PC-3 (cell line): Measurements from ENCODE around the gene ABRACL. TPM values are rescaled to one million over a fixed set of nuclear protein-coding genes. Genes with fewer than 3 reads are reported as not detected.

Experiments used
- ATAC-seq: fragments of 200-7000 bp; cut with Tn5 transposase; 2 replicates; pipeline ENCODE4 v1.9.1; 2020; ENCODE audit warnings: mild to moderate bottlenecking, moderate library complexity
- BruUV-seq: library from RNA; stranded (reverse); fragments of 400-500 nt; replicated peaks from 2 replicates; lab custom pipeline; 2021; lab: Mats Ljungman, UMichigan
- CTCF ChIA-PET: fragments of 300-600 bp; sonication (Branson Sonifier 250); formaldehyde crosslinking; loops from one replicate; lab custom pipeline; 2022; ENCODE audit warnings: antibody characterized with exemption; lab: Charles Lee
- POLR2A ChIA-PET: fragments of 300-600 bp; sonication (Branson Sonifier 250); formaldehyde crosslinking; loops from one replicate; lab custom pipeline; 2022; ENCODE audit warnings: antibody characterized with exemption; ENCODE audit not compliant: unreplicated experiment; lab: Charles Lee
- DNase-seq: peaks from one replicate; pipeline ENCODE4 v3.0.0-alpha.2; 2015
- H2AFZ ChIP-seq: fragments of 300-600 bp; sonication (generic); 2 replicates; pipeline ENCODE4 v1.6.0; 2016; ENCODE audit warnings: antibody characterized with exemption, low read length
- H3F3A ChIP-seq: fragments of 300-600 bp; sonication (generic); one replicate; pipeline ENCODE4 v1.6.0; 2017; ENCODE audit warnings: antibody characterized with exemption, low read length, control low read depth, mild to moderate bottlenecking; ENCODE audit not compliant: unreplicated experiment
- H3K27ac ChIP-seq: fragments of 300-600 bp; sonication (generic); 2 replicates; pipeline ENCODE4 v1.5.1; 2016; ENCODE audit warnings: mild to moderate bottlenecking, low read length
- H3K27me3 ChIP-seq: fragments of 300-600 bp; sonication (generic); 2 replicates; pipeline ENCODE4 v1.6.1; 2016; ENCODE audit warnings: low read length, mixed read lengths
- H3K36me3 ChIP-seq: fragments of 300-600 bp; sonication (generic); 2 replicates; pipeline ENCODE4 v1.6.1; 2016; ENCODE audit warnings: low read depth, mixed run types, low read length, mixed read lengths
- H3K4me1 ChIP-seq: fragments of 300-600 bp; sonication (generic); 2 replicates; pipeline ENCODE4 v1.5.1; 2016; ENCODE audit warnings: low read length; ENCODE audit not compliant: insufficient read depth
- H3K4me2 ChIP-seq: fragments of 300-600 bp; sonication (generic); 2 replicates; pipeline ENCODE4 v1.6.0; 2016; ENCODE audit warnings: low read length
- H3K4me3 ChIP-seq: fragments of 300-600 bp; sonication (generic); 2 replicates; pipeline ENCODE4 v1.5.1; 2016; ENCODE audit warnings: mild to moderate bottlenecking, low read length, mixed read lengths
- H3K79me2 ChIP-seq: fragments of 300-600 bp; sonication (generic); 2 replicates; pipeline ENCODE4 v1.6.1; 2017; ENCODE audit warnings: low read length, mixed read lengths
- H3K9ac ChIP-seq: fragments of 300-600 bp; sonication (generic); 2 replicates; pipeline ENCODE4 v1.6.0; 2016; ENCODE audit warnings: mild to moderate bottlenecking, low read length
- H3K9me2 ChIP-seq: fragments of 300-600 bp; sonication (generic); replicated peaks from 2 replicates; pipeline ENCODE4 v1.6.1; 2016; ENCODE audit warnings: mixed run types, low read length, mixed read lengths
- H3K9me3 ChIP-seq: fragments of 300-600 bp; sonication (generic); 2 replicates; pipeline ENCODE4 v1.6.1; 2016; ENCODE audit warnings: low read length, mixed read lengths
- H4K20me1 ChIP-seq: fragments of 300-600 bp; sonication (generic); 2 replicates; pipeline ENCODE4 v1.6.1; 2016; ENCODE audit warnings: low read length, mixed read lengths
- EZH2 ChIP-seq: fragments of 300-600 bp; sonication (generic); IDR thresholded peaks from one replicate; pipeline ENCODE4 v1.6.1; 2017; ENCODE audit warnings: antibody characterized with exemption, mild to moderate bottlenecking, low read length; ENCODE audit not compliant: unreplicated experiment
- EZH2phosphoT487 ChIP-seq: fragments of 300-600 bp; sonication (generic); IDR thresholded peaks from 2 replicates; pipeline ENCODE4 v1.6.1; 2018; ENCODE audit warnings: mild to moderate bottlenecking, antibody characterized with exemption, low read length, borderline replicate concordance
- intact Hi-C: fragments of 100-400 bp; cut with micrococcal nuclease; formaldehyde crosslinking; loops from 2 replicates; pipeline ENCODE4 v1.9.0; 2023
- total RNA-seq: library from RNA; depleted of rRNA; stranded (reverse); fragments of >200 nt; gene quantifications from 2 replicates; pipeline ENCODE4 v1.2.3, GENCODE V29; 2014
- TF ChIP-seq, protein P1 (sequence below): fragments of 300-600 bp; sonication (generic); conservative IDR thresholded peaks from 2 replicates; pipeline ENCODE4 v1.5.1; 2017; ENCODE audit warnings: antibody characterized with exemption, low read depth, mild to moderate bottlenecking, low read length

The ABRACL gene
- total RNA-seq, 1 experiment from 2014 or later = 35.8 TPM

DNA sequence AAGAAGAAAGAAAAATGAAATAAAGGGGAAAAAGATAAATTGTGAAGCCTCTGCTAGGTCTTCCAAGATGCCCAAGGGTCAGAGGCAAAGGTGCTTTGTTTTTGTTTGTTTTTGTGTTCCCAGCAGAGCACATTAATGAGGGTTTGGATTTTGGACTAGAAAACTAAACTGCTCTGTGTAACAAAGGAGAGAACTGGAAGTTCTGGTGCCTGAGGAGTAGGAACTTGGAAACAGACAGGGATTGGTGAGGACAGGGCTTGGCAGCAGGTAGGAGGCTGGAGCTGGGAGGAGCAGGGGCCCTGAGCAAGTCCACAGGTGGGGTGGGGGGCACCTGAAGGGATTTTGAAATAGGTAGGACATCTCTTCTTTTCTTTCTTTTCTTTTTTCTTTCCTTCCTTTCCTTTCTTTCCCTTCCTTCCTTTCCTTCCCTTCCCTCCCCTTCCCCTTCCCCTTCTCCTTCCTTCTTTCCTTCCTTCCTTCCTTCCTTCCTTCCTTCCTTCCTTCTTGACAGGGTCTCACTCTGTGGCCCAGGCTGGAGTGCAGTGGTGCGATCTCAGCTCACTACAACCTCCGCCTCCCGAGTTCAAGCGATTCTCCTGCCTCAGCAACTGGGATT lies 15.3 kb upstream of the ABRACL start:
- ChIA-PET POLR2A (no interaction called here), CTCF (no interaction called here)
- no peaks in the 10 kb centered on the region for H3K27me3 ChIP-seq
- no peaks in the 10 kb centered on the region for H3K9me3 ChIP-seq
- no peaks in the 10 kb centered on the region for H4K20me1 ChIP-seq
- no peak overlapping the region for H3K4me2 ChIP-seq
- intact Hi-C loops = no loop called here
- H3K27ac ChIP-seq = no peak overlapping the region
- BruUV-seq = no TSS peak
- H3K9ac ChIP-seq = no peak overlapping the region
- H3F3A ChIP-seq = no peaks in the 10 kb centered on the region
- H3K4me3 ChIP-seq = no peak overlapping the region
- no peaks in the 10 kb centered on the region for H3K36me3 ChIP-seq
- ATAC-seq = no peak
- no peaks in the 10 kb centered on the region for H3K79me2 ChIP-seq
- H3K4me1 ChIP-seq = no peaks in the 10 kb centered on the region
- no peaks in the 10 kb centered on the region for H3K9me2 ChIP-seq
- TF ChIP-seq EZH2 = no peak
- no peak overlapping the region for H2AFZ ChIP-seq
- DNase-seq = no peak

DNA sequence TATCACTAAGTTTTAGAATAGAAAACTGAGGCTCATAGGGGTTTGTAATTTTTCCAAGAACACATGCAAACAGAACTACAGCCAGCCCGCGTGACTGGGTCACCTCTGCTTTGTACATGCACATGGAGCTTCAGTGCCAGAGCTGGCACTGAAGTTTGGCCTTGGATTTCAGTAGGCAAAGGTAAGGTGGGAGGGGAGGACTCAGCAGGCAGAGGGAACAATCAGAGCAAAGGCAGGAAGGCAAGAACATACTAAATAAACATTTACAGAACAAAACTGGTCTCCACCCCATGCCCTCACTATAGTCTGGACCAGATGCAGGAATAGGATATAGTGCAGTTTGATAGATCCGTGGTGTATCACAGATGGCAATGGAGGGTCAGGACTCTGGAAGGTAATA lies 13.6 kb upstream of the ABRACL start:
- intact Hi-C loops = no loop called here
- DNase-seq (no peak), ATAC-seq (no peak)
- POLR2A ChIA-PET = no interaction called here
- BruUV-seq = no TSS peak
- H3K36me3 ChIP-seq = no peaks in the 10 kb centered on the region
- H3K27ac ChIP-seq = no peak overlapping the region
- H3K9ac ChIP-seq = no peak overlapping the region
- H3K27me3 ChIP-seq = no peaks in the 10 kb centered on the region
- CTCF ChIA-PET = no interaction called here
- H3K4me2 ChIP-seq = no peak overlapping the region
- H3F3A ChIP-seq = no peaks in the 10 kb centered on the region
- no peaks in the 10 kb centered on the region for H3K9me3 ChIP-seq
- no peaks in the 10 kb centered on the region for H3K4me1 ChIP-seq
- no peaks in the 10 kb centered on the region for H3K79me2 ChIP-seq
- no peak overlapping the region for H2AFZ ChIP-seq
- H3K4me3 ChIP-seq = no peak overlapping the region
- H4K20me1 ChIP-seq = no peaks in the 10 kb centered on the region
- no peaks in the 10 kb centered on the region for H3K9me2 ChIP-seq
- TF ChIP-seq EZH2 = no peak
- TF ChIP-seq, protein P1, sequence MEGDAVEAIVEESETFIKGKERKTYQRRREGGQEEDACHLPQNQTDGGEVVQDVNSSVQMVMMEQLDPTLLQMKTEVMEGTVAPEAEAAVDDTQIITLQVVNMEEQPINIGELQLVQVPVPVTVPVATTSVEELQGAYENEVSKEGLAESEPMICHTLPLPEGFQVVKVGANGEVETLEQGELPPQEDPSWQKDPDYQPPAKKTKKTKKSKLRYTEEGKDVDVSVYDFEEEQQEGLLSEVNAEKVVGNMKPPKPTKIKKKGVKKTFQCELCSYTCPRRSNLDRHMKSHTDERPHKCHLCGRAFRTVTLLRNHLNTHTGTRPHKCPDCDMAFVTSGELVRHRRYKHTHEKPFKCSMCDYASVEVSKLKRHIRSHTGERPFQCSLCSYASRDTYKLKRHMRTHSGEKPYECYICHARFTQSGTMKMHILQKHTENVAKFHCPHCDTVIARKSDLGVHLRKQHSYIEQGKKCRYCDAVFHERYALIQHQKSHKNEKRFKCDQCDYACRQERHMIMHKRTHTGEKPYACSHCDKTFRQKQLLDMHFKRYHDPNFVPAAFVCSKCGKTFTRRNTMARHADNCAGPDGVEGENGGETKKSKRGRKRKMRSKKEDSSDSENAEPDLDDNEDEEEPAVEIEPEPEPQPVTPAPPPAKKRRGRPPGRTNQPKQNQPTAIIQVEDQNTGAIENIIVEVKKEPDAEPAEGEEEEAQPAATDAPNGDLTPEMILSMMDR = no peak
- TF ChIP-seq EZH2phosphoT487 = no peak

DNA sequence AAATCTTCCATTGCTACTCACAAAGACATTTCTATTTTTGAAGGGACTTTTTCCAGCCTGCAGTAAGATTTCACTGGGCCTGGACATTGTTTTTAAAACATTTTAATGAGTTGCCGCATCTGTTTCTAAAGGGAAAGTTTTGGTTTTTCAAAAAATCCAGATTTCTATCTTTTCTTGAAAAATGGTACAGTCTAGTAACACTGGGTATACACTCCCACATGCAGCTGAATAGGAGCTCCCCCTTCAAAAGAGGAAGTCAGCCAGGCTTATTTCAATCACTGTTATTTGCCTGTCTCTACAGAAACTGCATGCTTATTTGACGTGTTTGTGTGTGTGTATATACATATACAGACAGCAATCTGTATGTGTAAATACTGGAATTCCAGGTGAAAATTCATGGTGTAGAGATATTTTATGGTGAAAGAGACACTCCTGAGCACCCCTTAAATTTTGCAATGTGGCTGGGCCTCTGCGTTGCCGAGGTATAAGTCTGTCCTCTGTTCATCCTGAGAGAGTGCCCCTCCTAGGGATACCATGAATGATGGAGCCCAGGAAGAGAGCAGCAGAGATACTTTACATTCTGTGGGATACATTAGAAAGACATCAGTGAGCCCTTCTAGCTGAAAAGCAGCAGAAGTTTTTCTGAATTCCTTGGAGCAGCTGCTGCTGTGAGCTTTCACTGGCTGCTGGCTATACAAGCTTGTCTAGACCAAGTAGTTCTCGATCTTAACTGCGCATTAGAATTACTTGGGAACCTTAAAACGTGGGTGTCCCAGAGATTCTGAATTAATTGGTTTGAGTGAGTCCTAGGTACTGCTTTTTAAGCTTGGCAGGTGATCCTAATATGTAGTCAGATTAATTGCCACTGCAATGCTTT lies 12.0 kb upstream of the ABRACL start:
- BruUV-seq = no TSS peak
- Histone ChIP-seq H3K4me1 (no peaks in the 10 kb centered on the region), H3K4me2 (no peak overlapping the region), H3K36me3 (no peaks in the 10 kb centered on the region), H3K27ac (no peak overlapping the region), H3K4me3 (no peak overlapping the region), H3F3A (no peaks in the 10 kb centered on the region), H3K9me3 (no peaks in the 10 kb centered on the region), H3K9me2 (no peaks in the 10 kb centered on the region), H3K27me3 (no peaks in the 10 kb centered on the region), H4K20me1 (no peaks in the 10 kb centered on the region), H3K9ac (no peak overlapping the region), H3K79me2 (no peaks in the 10 kb centered on the region), H2AFZ (no peak overlapping the region)
- ChIA-PET CTCF (no interaction called here), POLR2A (no interaction called here)
- TF ChIP-seq, protein P1 = no peak
- TF ChIP-seq EZH2phosphoT487 = no peak
- no peak for TF ChIP-seq EZH2
- DNase-seq (no peak), ATAC-seq (no peak)
- intact Hi-C loops = no loop called here
